Thoracic aorta (tissue), 2 donors: ENCODE measurements around the gene NODAL. TPM values are rescaled to one million over a fixed set of nuclear protein-coding genes. Genes with fewer than 3 reads are reported as not detected.
A peak's percentile ranks its signal among the peaks of the same experiment; 100 is the strongest.

ENCODE experiments used
- ATAC-seq: fragments of 150-250 bp; one replicate; pipeline ENCODE4 v1.8.0; 2017; ENCODE audit warnings: low read depth; ENCODE audit not compliant: insufficient number of reproducible peaks, low FRiP score
- DNase-seq: peaks from one replicate; pipeline ENCODE4 v3.0.0-alpha.2; 2020; ENCODE audit warnings: low spot score
- H3K27ac ChIP-seq, 2 donors: fragments of 200-600 bp; sonication (generic); 1 replicate in 1 of 2; 2 replicates in 1 of 2; pipeline ENCODE4 v1.5.1; 2016; ENCODE audit warnings: mild to moderate bottlenecking in 2 of 2, moderate library complexity in 2 of 2
- H3K27me3 ChIP-seq: fragments of 200-600 bp; sonication (generic); replicated peaks from 2 replicates; pipeline ENCODE4 v1.6.0; 2016; ENCODE audit warnings: mild to moderate bottlenecking; ENCODE audit not compliant: insufficient read depth
- H3K36me3 ChIP-seq: fragments of 200-600 bp; sonication (generic); one replicate; pipeline ENCODE4 v1.5.1; 2016
- H3K4me1 ChIP-seq, 2 donors: fragments of 200-600 bp; sonication (generic); 1 replicate in 1 of 2; 2 replicates in 1 of 2; pipeline versions ENCODE4 v1.5.1 to v1.6.0; 2016; ENCODE audit warnings: low read depth in 2 of 2, mild to moderate bottlenecking in 1 of 2; ENCODE audit not compliant: control insufficient read depth in 1 of 2
- H3K4me3 ChIP-seq: fragments of 200-600 bp; sonication (generic); 2 replicates; pipeline ENCODE4 v1.5.1; 2016; ENCODE audit warnings: mild to moderate bottlenecking
- H3K9me3 ChIP-seq: fragments of 200-600 bp; sonication (generic); 2 replicates; pipeline ENCODE4 v1.5.1; 2016
- CTCF ChIP-seq: fragments of 200-600 bp; sonication (generic); IDR thresholded peaks from one replicate; pipeline ENCODE4 v1.5.1; 2019; ENCODE audit warnings: antibody characterized with exemption
- total RNA-seq, 2 donors: library from RNA; depleted of rRNA; stranded (reverse); fragments of >200 nt; gene quantifications; one replicate each; pipeline versions ENCODE4 v1.1.0 to v1.2.3, GENCODE V29; 2016

The NODAL gene
- total RNA-seq, 2 donors from 2014 or later = 0.27 TPM; not detected in 1

GRCh38 chr10:70457759-70458305 is 16.4 kb upstream of the NODAL start:
- ATAC-seq = no peak
- H3K4me3 ChIP-seq = peak overlapping the region; percentile 70
- DNase-seq = no peak

GRCh38 chr10:70456164-70456563 is 14.7 kb upstream of the NODAL start:
- Histone ChIP-seq H3K4me1 (peaks cover 9 to 19% of the 10 kb centered on the region in 2 donors), H3K9me3 (no peaks in the 10 kb centered on the region), H3K36me3 (no peaks in the 10 kb centered on the region), H3K4me3 (no peak overlapping the region), H3K27ac (no peak overlapping the region), H3K27me3 (no peaks in the 10 kb centered on the region)
- no peak for ATAC-seq
- no peak for TF ChIP-seq CTCF
- DNase-seq = no peak

More at GRCh38 chr10:70457759-70458305, 16.4 kb upstream of the NODAL start:
- Histone ChIP-seq H3K27me3 (no peaks in the 10 kb centered on the region), H3K36me3 (no peaks in the 10 kb centered on the region), H3K9me3 (no peaks in the 10 kb centered on the region), H3K27ac (peak overlapping the region in 1 of 2 donors; percentile 80), H3K4me1 (peaks cover 16 to 31% of the 10 kb centered on the region in 2 donors)
- no peak for TF ChIP-seq CTCF

GRCh38 chr10:70455213-70455630 is 13.7 kb upstream of the NODAL start:
- Histone ChIP-seq H3K4me3 (no peak overlapping the region), H3K9me3 (no peaks in the 10 kb centered on the region), H3K36me3 (no peaks in the 10 kb centered on the region), H3K4me1 (peaks cover 9 to 19% of the 10 kb centered on the region in 2 donors), H3K27ac (no peak overlapping the region), H3K27me3 (no peaks in the 10 kb centered on the region)
- TF ChIP-seq CTCF = no peak
- DNase-seq = no peak
- no peak for ATAC-seq

GRCh38 chr10:70448236-70448635 is 6.8 kb upstream of the NODAL start:
- H3K27me3 ChIP-seq = no peaks in the 10 kb centered on the region
- H3K4me3 ChIP-seq = no peak overlapping the region
- DNase-seq (no peak), ATAC-seq (no peak)
- H3K9me3 ChIP-seq = no peaks in the 10 kb centered on the region
- no peaks in the 10 kb centered on the region for H3K4me1 ChIP-seq
- H3K36me3 ChIP-seq = no peaks in the 10 kb centered on the region
- H3K27ac ChIP-seq = no peak overlapping the region
- no peak for TF ChIP-seq CTCF

- H3K9me3 ChIP-seq = no peaks in the 10 kb centered on the region
- H3K4me1 ChIP-seq = peaks cover 6 to 7% of the 10 kb centered on the region in 2 donors
- no peaks in the 10 kb centered on the region for H3K36me3 ChIP-seq
- H3K27me3 ChIP-seq = peaks cover 13% of the 10 kb centered on the region
- H3K27ac ChIP-seq = no peak overlapping the region
- DNase-seq (no peak), ATAC-seq (no peak)
- no peak for TF ChIP-seq CTCF
- H3K4me3 ChIP-seq = no peak overlapping the region
Measured at GRCh38 chr10:70445718-70446657, 4.5 kb upstream of the NODAL start.
